ENCODE results near the gene POLR3H. TPM values are rescaled to one million over a fixed set of nuclear protein-coding genes. Genes with fewer than 3 reads are reported as not detected.

The POLR3H gene
- total RNA-seq, 1 donor from 2014 or later: 44.5 TPM

- TF ChIP-seq EZH2 (IDR thresholded peaks at IDR 0.05; ENCODE audit: insufficient read depth, low read length) (no peak), CTCF (IDR thresholded peaks at IDR 0.05; ENCODE audit: insufficient read depth, low read depth, low read length) (no peak)
- Histone ChIP-seq H3K4me1 (ENCODE audit: insufficient read depth, low read length) (peaks cover 6% of the 10 kb centered on the region), H3K9me3 (ENCODE audit: insufficient read depth, low read depth, low read length) (no peaks in the 10 kb centered on the region), H3K4me2 (ENCODE audit: low read length) (no peak overlapping the region), H3K27ac (ENCODE audit: low read depth, low read length) (no peak overlapping the region), H3K9ac (ENCODE audit: low read length) (no peak overlapping the region), H2AFZ (ENCODE audit: low read depth, low read length) (no peak overlapping the region), H3K27me3 (ENCODE audit: insufficient read depth, low read length) (no peaks in the 10 kb centered on the region), H3K79me2 (ENCODE audit: insufficient read depth, low read length) (peaks cover 87% of the 10 kb centered on the region), H4K20me1 (ENCODE audit: insufficient read depth, low read length) (peaks cover 70% of the 10 kb centered on the region), H3K4me3 (ENCODE audit: insufficient read depth, low read depth, low read length) (no peak overlapping the region), H3K36me3 (ENCODE audit: insufficient read depth, low read length) (no peaks in the 10 kb centered on the region)
- Mint-ChIP-seq H3K9me3 (ENCODE audit: unreplicated experiment) (no peaks in the 10 kb centered on the region), H3K27ac (ENCODE audit: unreplicated experiment) (no peak overlapping the region), H3K36me3 (ENCODE audit: low read depth, unreplicated experiment) (peaks cover 3% of the 10 kb centered on the region), H3K27me3 (ENCODE audit: low read depth, unreplicated experiment) (no peaks in the 10 kb centered on the region), H3K4me1 (ENCODE audit: low read depth, unreplicated experiment) (peaks cover 24% of the 10 kb centered on the region), H3K4me3 (ENCODE audit: unreplicated experiment) (no peak overlapping the region)
- DNase-seq (ENCODE audit: low read depth) (no peak), FAIRE-seq (no peak)
Observed at GRCh38 chr22:41488076-41488475, 56.2 kb downstream of the POLR3H start.

- H3K27ac Mint-ChIP-seq (ENCODE audit: unreplicated experiment): no peak overlapping the region
- H3K36me3 Mint-ChIP-seq (ENCODE audit: low read depth, unreplicated experiment): no peaks in the 10 kb centered on the region
- H3K27me3 Mint-ChIP-seq (ENCODE audit: low read depth, unreplicated experiment): no peaks in the 10 kb centered on the region
- H2AFZ ChIP-seq (ENCODE audit: low read depth, low read length): no peak overlapping the region
- no peak overlapping the region for H3K9ac ChIP-seq (ENCODE audit: low read length)
- no peak overlapping the region for H3K27ac ChIP-seq (ENCODE audit: low read depth, low read length)
- DNase-seq (ENCODE audit: low read depth) (no peak), FAIRE-seq (no peak)
- no peaks in the 10 kb centered on the region for H3K9me3 Mint-ChIP-seq (ENCODE audit: unreplicated experiment)
- H4K20me1 ChIP-seq (ENCODE audit: insufficient read depth, low read length): peaks cover 76% of the 10 kb centered on the region
- no peak overlapping the region for H3K4me3 ChIP-seq (ENCODE audit: insufficient read depth, low read depth, low read length)
- H3K4me1 ChIP-seq (ENCODE audit: insufficient read depth, low read length): peaks cover 14% of the 10 kb centered on the region
- peaks cover 84% of the 10 kb centered on the region for H3K79me2 ChIP-seq (ENCODE audit: insufficient read depth, low read length)
- H3K36me3 ChIP-seq (ENCODE audit: insufficient read depth, low read length): no peaks in the 10 kb centered on the region
- H3K9me3 ChIP-seq (ENCODE audit: insufficient read depth, low read depth, low read length): no peaks in the 10 kb centered on the region
- peaks cover 32% of the 10 kb centered on the region for H3K4me1 Mint-ChIP-seq (ENCODE audit: low read depth, unreplicated experiment)
- TF ChIP-seq EZH2 (IDR thresholded peaks at IDR 0.05; ENCODE audit: insufficient read depth, low read length): no peak
- no peak for TF ChIP-seq CTCF (IDR thresholded peaks at IDR 0.05; ENCODE audit: insufficient read depth, low read depth, low read length)
- no peak overlapping the region for H3K4me3 Mint-ChIP-seq (ENCODE audit: unreplicated experiment)
- H3K4me2 ChIP-seq (ENCODE audit: low read length): no peak overlapping the region
- H3K27me3 ChIP-seq (ENCODE audit: insufficient read depth, low read length): no peaks in the 10 kb centered on the region
Observed at GRCh38 chr22:41487037-41487935, 57.0 kb downstream of the POLR3H start.

GRCh38 chr22:41485033-41485432 lies 59.2 kb downstream of the POLR3H start:
- Histone ChIP-seq H3K9ac (ENCODE audit: low read length) (no peak overlapping the region), H3K27ac (ENCODE audit: low read depth, low read length) (no peak overlapping the region), H3K4me1 (ENCODE audit: insufficient read depth, low read length) (peaks cover 31% of the 10 kb centered on the region), H2AFZ (ENCODE audit: low read depth, low read length) (no peak overlapping the region), H4K20me1 (ENCODE audit: insufficient read depth, low read length) (peaks cover 80% of the 10 kb centered on the region), H3K36me3 (ENCODE audit: insufficient read depth, low read length) (no peaks in the 10 kb centered on the region), H3K79me2 (ENCODE audit: insufficient read depth, low read length) (peaks cover 85% of the 10 kb centered on the region), H3K9me3 (ENCODE audit: insufficient read depth, low read depth, low read length) (no peaks in the 10 kb centered on the region), H3K4me2 (ENCODE audit: low read length) (no peak overlapping the region), H3K27me3 (ENCODE audit: insufficient read depth, low read length) (no peaks in the 10 kb centered on the region), H3K4me3 (ENCODE audit: insufficient read depth, low read depth, low read length) (no peak overlapping the region)
- Mint-ChIP-seq H3K4me3 (ENCODE audit: unreplicated experiment) (no peak overlapping the region), H3K36me3 (ENCODE audit: low read depth, unreplicated experiment) (no peaks in the 10 kb centered on the region), H3K27me3 (ENCODE audit: low read depth, unreplicated experiment) (no peaks in the 10 kb centered on the region), H3K9me3 (ENCODE audit: unreplicated experiment) (no peaks in the 10 kb centered on the region), H3K4me1 (ENCODE audit: low read depth, unreplicated experiment) (peaks cover 24% of the 10 kb centered on the region), H3K27ac (ENCODE audit: unreplicated experiment) (no peak overlapping the region)
- DNase-seq (ENCODE audit: low read depth): no peak
- no peak for TF ChIP-seq EZH2 (IDR thresholded peaks at IDR 0.05; ENCODE audit: insufficient read depth, low read length)
- TF ChIP-seq CTCF (IDR thresholded peaks at IDR 0.05; ENCODE audit: insufficient read depth, low read depth, low read length): no peak
- FAIRE-seq: no peak

Measured in astrocyte (in vitro differentiated cells and primary cell).